ENCODE measurements around the gene ITGAL. TPM values are rescaled to one million over a fixed set of nuclear protein-coding genes. Genes with fewer than 3 reads are reported as not detected.

Gene ITGAL
- total RNA-seq, 1 experiment from 2014 or later: not detected

- DNase-seq (ENCODE audit: low spot score): no peak
- Histone ChIP-seq H3K4me1 (ENCODE audit: insufficient read depth, low read length, poor library complexity, severe bottlenecking) (peaks cover 14% of the 10 kb centered on the region), H3K4me3 (ENCODE audit: low read depth, low read length, poor library complexity, severe bottlenecking) (no peak overlapping the region), H3K9me3 (ENCODE audit: low read depth, low read length, poor library complexity, severe bottlenecking) (no peaks in the 10 kb centered on the region), H3K27me3 (replicated peaks; ENCODE audit: insufficient read depth, low read depth, low read length, poor library complexity) (no peaks in the 10 kb centered on the region), H3K36me3 (ENCODE audit: insufficient read depth, low read length, poor library complexity, severe bottlenecking) (peaks cover 7% of the 10 kb centered on the region), H3K27ac (ENCODE audit: low read depth, low read length, poor library complexity, severe bottlenecking) (no peak overlapping the region)
- CTCF ChIA-PET: no interaction called here
- POLR2A ChIA-PET (ENCODE audit: low non-redundant PET): interaction anchor here (0.7 kb wide), 1 partner anchor 115 kb away, joined by 3 read pairs; no protein-coding TSS in a partner anchor
- TF ChIP-seq, protein P1, sequence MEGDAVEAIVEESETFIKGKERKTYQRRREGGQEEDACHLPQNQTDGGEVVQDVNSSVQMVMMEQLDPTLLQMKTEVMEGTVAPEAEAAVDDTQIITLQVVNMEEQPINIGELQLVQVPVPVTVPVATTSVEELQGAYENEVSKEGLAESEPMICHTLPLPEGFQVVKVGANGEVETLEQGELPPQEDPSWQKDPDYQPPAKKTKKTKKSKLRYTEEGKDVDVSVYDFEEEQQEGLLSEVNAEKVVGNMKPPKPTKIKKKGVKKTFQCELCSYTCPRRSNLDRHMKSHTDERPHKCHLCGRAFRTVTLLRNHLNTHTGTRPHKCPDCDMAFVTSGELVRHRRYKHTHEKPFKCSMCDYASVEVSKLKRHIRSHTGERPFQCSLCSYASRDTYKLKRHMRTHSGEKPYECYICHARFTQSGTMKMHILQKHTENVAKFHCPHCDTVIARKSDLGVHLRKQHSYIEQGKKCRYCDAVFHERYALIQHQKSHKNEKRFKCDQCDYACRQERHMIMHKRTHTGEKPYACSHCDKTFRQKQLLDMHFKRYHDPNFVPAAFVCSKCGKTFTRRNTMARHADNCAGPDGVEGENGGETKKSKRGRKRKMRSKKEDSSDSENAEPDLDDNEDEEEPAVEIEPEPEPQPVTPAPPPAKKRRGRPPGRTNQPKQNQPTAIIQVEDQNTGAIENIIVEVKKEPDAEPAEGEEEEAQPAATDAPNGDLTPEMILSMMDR (conservative IDR thresholded peaks at IDR 0.05; ENCODE audit: low read depth, low read length): no peak
- no peak for TF ChIP-seq EZH2 (IDR thresholded peaks at IDR 0.05; ENCODE audit: borderline replicate concordance, low read depth, low read length, poor library complexity, severe bottlenecking)
- BruUV-seq (replicated peaks): no TSS peak
- intact Hi-C loops (cut with micrococcal nuclease; ENCODE audit: unreplicated experiment): loop anchor here (10.0 kb wide), 1 partner anchor 51 kb away; no protein-coding TSS in a partner anchor
Measured at GRCh38 chr16:30443631-30444030, 28.9 kb upstream of the ITGAL start.

GRCh38 chr16:30444231-30445148 lies 28.1 kb upstream of the ITGAL start:
- H3K27me3 ChIP-seq (replicated peaks; ENCODE audit: insufficient read depth, low read depth, low read length, poor library complexity): no peaks in the 10 kb centered on the region
- H3K36me3 ChIP-seq (ENCODE audit: insufficient read depth, low read length, poor library complexity, severe bottlenecking): peaks cover 7% of the 10 kb centered on the region
- ChIA-PET POLR2A (ENCODE audit: low non-redundant PET) (interaction anchor here (0.7 kb wide), 2 partner anchors 114 to 151 kb away, joined by 3 to 4 read pairs; no protein-coding TSS in a partner anchor), CTCF (interaction anchor here (1.8 kb wide), 1 partner anchor 15 kb away, joined by 8 read pairs; the partner anchor contains the start of gene DCTPP1)
- BruUV-seq (replicated peaks): TSS peak; percentile 76
- peak overlapping the region; percentile 96 for H3K27ac ChIP-seq (ENCODE audit: low read depth, low read length, poor library complexity, severe bottlenecking)
- no peaks in the 10 kb centered on the region for H3K9me3 ChIP-seq (ENCODE audit: low read depth, low read length, poor library complexity, severe bottlenecking)
- intact Hi-C loops (cut with micrococcal nuclease; ENCODE audit: unreplicated experiment): loop anchor here (10.0 kb wide), 1 partner anchor 50 kb away; no protein-coding TSS in a partner anchor
- H3K4me1 ChIP-seq (ENCODE audit: insufficient read depth, low read length, poor library complexity, severe bottlenecking): peaks cover 14% of the 10 kb centered on the region
- H3K4me3 ChIP-seq (ENCODE audit: low read depth, low read length, poor library complexity, severe bottlenecking): peak overlapping the region; percentile 95
- DNase-seq (ENCODE audit: low spot score): no peak
- TF ChIP-seq, protein P1 (conservative IDR thresholded peaks at IDR 0.05; ENCODE audit: low read depth, low read length): no peak
- TF ChIP-seq EZH2 (IDR thresholded peaks at IDR 0.05; ENCODE audit: borderline replicate concordance, low read depth, low read length, poor library complexity, severe bottlenecking): no peak

DNA sequence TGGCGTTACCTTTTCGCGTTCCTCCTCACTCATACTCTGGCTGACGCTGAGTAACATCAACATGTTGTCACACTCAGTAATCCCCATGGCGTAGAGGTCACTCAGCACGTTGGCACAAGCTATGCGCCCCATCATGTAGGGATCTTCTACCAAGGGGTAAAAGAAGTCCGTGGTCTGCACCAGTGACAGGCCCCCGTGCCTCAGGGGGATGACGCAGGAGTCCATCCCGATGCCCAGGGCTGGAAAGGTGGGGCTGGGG lies 27.5 kb upstream of the ITGAL start:
- H3K27me3 ChIP-seq (replicated peaks; ENCODE audit: insufficient read depth, low read depth, low read length, poor library complexity): no peaks in the 10 kb centered on the region
- ChIA-PET CTCF (interaction anchor here (1.8 kb wide), 1 partner anchor 15 kb away, joined by 8 read pairs; the partner anchor contains the start of gene DCTPP1), POLR2A (ENCODE audit: low non-redundant PET) (interaction anchor here (0.7 kb wide), 1 partner anchor 150 kb away, joined by 4 read pairs; no protein-coding TSS in a partner anchor)
- TF ChIP-seq, protein P1 (conservative IDR thresholded peaks at IDR 0.05; ENCODE audit: low read depth, low read length): no peak
- TF ChIP-seq EZH2 (IDR thresholded peaks at IDR 0.05; ENCODE audit: borderline replicate concordance, low read depth, low read length, poor library complexity, severe bottlenecking): no peak
- peaks cover 7% of the 10 kb centered on the region for H3K36me3 ChIP-seq (ENCODE audit: insufficient read depth, low read length, poor library complexity, severe bottlenecking)
- H3K9me3 ChIP-seq (ENCODE audit: low read depth, low read length, poor library complexity, severe bottlenecking): no peaks in the 10 kb centered on the region
- no peak for DNase-seq (ENCODE audit: low spot score)
- H3K27ac ChIP-seq (ENCODE audit: low read depth, low read length, poor library complexity, severe bottlenecking): peak overlapping the region; percentile 96
- no TSS peak for BruUV-seq (replicated peaks)
- H3K4me3 ChIP-seq (ENCODE audit: low read depth, low read length, poor library complexity, severe bottlenecking): peak overlapping the region; percentile 95
- H3K4me1 ChIP-seq (ENCODE audit: insufficient read depth, low read length, poor library complexity, severe bottlenecking): peaks cover 14% of the 10 kb centered on the region
- intact Hi-C loops (cut with micrococcal nuclease; ENCODE audit: unreplicated experiment): loop anchor here (10.0 kb wide), 1 partner anchor 50 kb away; no protein-coding TSS in a partner anchor

All from A673 (cell line).